Keratinocyte (primary cell): ENCODE measurements around the gene PTPN5. TPM values are rescaled to one million over a fixed set of nuclear protein-coding genes. Genes with fewer than 3 reads are reported as not detected.

Experiments
- DNase-seq: peaks from one replicate; pipeline ENCODE4 v3.0.0-alpha.2; 2011; ENCODE audit warnings: low read depth, missing footprints, low spot score
- FAIRE-seq: peaks from 2 replicates; lab custom pipeline; 2011; peaks lifted over from hg19 to GRCh38; lab: Jason Lieb, UNC
- H2AFZ ChIP-seq: 2 replicates; pipeline ENCODE4 v1.6.0; 2012; ENCODE audit warnings: low read length, control low read depth, inconsistent platforms; ENCODE audit not compliant: control insufficient read depth
- H3K27ac ChIP-seq: 2 replicates; pipeline ENCODE4 v1.5.1; 2011; ENCODE audit warnings: low read length; ENCODE audit not compliant: control insufficient read depth, insufficient read depth
- H3K27me3 ChIP-seq: 3 replicates; pipeline ENCODE4 v1.6.0; 2011; ENCODE audit warnings: low read length; ENCODE audit not compliant: control insufficient read depth, insufficient read depth; ENCODE audit errors: extremely low read depth
- H3K36me3 ChIP-seq, 2 experiments: 2 replicates in 1 of 2; 3 replicates in 1 of 2; pipeline ENCODE4 v1.5.1; 2011; ENCODE audit warnings: low read length in 2 of 2, mild to moderate bottlenecking in 1 of 2; ENCODE audit not compliant: control insufficient read depth in 2 of 2, insufficient read depth in 2 of 2; ENCODE audit errors: extremely low read depth in 1 of 2
- H3K4me1 ChIP-seq: 3 replicates; pipeline ENCODE4 v1.5.1; 2011; ENCODE audit warnings: low read length; ENCODE audit not compliant: control insufficient read depth, insufficient read depth; ENCODE audit errors: extremely low read depth
- H3K4me2 ChIP-seq: 3 replicates; pipeline ENCODE4 v1.6.0; 2011; ENCODE audit warnings: low read depth, low read length; ENCODE audit not compliant: control insufficient read depth, insufficient read depth; ENCODE audit errors: extremely low read depth
- H3K4me3 ChIP-seq, 3 experiments: fragments of 200-600 bp in 1 of 3; sonication (generic) in 1 of 3; 2 replicates in 2 of 3; 3 replicates in 1 of 3; pipeline ENCODE4 v1.5.1; 2011 to 2016; ENCODE audit warnings: low read length in 3 of 3, mild to moderate bottlenecking in 3 of 3, control low read depth in 2 of 3, inconsistent platforms in 1 of 3, low read depth in 1 of 3, mixed read lengths in 1 of 3, mixed run types in 1 of 3, moderate library complexity in 1 of 3; ENCODE audit not compliant: control insufficient read depth in 2 of 3, insufficient read depth in 2 of 3; ENCODE audit errors: extremely low read depth in 1 of 3
- H3K79me2 ChIP-seq: 2 replicates; pipeline ENCODE4 v1.6.0; 2012; ENCODE audit warnings: low read length; ENCODE audit not compliant: control insufficient read depth, insufficient read depth
- H3K9ac ChIP-seq: 3 replicates; pipeline ENCODE4 v1.6.0; 2011; ENCODE audit warnings: low read length; ENCODE audit not compliant: control insufficient read depth, insufficient read depth; ENCODE audit errors: extremely low read depth
- H3K9me1 ChIP-seq: 3 replicates; pipeline ENCODE4 v1.6.0; 2011; ENCODE audit warnings: low read length; ENCODE audit not compliant: control insufficient read depth, insufficient read depth; ENCODE audit errors: extremely low read depth
- H3K9me3 ChIP-seq: 2 replicates; pipeline ENCODE4 v1.5.1; 2012; ENCODE audit warnings: low read depth, low read length; ENCODE audit not compliant: control insufficient read depth
- H4K20me1 ChIP-seq: 3 replicates; pipeline ENCODE4 v1.6.0; 2011; ENCODE audit warnings: low read length; ENCODE audit not compliant: control insufficient read depth, insufficient read depth; ENCODE audit errors: extremely low read depth
- EZH2 ChIP-seq: IDR thresholded peaks from one replicate; pipeline ENCODE4 v1.6.1; 2012; ENCODE audit warnings: inconsistent platforms, mild to moderate bottlenecking, low read length, moderate library complexity
- dilution Hi-C: fragments of 300-500 bp; cut with MboI; formaldehyde crosslinking; loops from one replicate; pipeline ENCODE4 v1.7.0; 2020; ENCODE audit warnings: low sequenced_read_pairs; ENCODE audit not compliant: extremely low pct_ligation_motif_present
- polyA plus RNA-seq, 5 experiments: library from polyadenylated mRNA; depleted of rRNA in 3 of 5; stranded (reverse) in 3 of 5; stranded (forward) in 1 of 5; unstranded in 1 of 5; fragments of >200 nt; gene quantifications; 1 replicate in 1 of 5; 2 replicates in 3 of 5; 3 replicates in 1 of 5; pipeline versions ENCODE4 v1.2.1 to v1.2.3, GENCODE V29; 2011 to 2012; ENCODE audit warnings: missing spikeins in 2 of 5, low read depth in 1 of 5, low replicate concordance in 1 of 5
- TF ChIP-seq, protein P1 (sequence below), 3 experiments: IDR thresholded peaks in 1 of 3; conservative IDR thresholded peaks in 1 of 3; optimal IDR thresholded peaks in 1 of 3; 2 replicates in 2 of 3; 3 replicates in 1 of 3; pipeline versions ENCODE3 to v1.5.1; 2011; ENCODE audit warnings: low read length in 3 of 3, mild to moderate bottlenecking in 3 of 3, moderate library complexity in 2 of 3, control low read depth in 1 of 3, inconsistent platforms in 1 of 3; ENCODE audit not compliant: insufficient read depth in 2 of 3; ENCODE audit errors: extremely low read depth in 1 of 3

Gene PTPN5
- polyA plus RNA-seq, 1 donor (not counting 4 experiments of a cell fraction or from before 2014, with no cell fraction given), result not detected

- Histone ChIP-seq H3K79me2 (no peaks in the 10 kb centered on the region), H3K9me1 (no peaks in the 10 kb centered on the region), H3K9ac (no peak overlapping the region), H3K9me3 (no peaks in the 10 kb centered on the region), H2AFZ (no peak overlapping the region), H3K36me3 (no peaks in the 10 kb centered on the region), H4K20me1 (no peaks in the 10 kb centered on the region), H3K4me1 (peaks cover 13% of the 10 kb centered on the region), H3K27ac (no peak overlapping the region), H3K4me2 (no peak overlapping the region), H3K4me3 (no peak overlapping the region), H3K27me3 (no peaks in the 10 kb centered on the region)
- no peak for DNase-seq
- no peak for FAIRE-seq
- no peak for TF ChIP-seq EZH2
- TF ChIP-seq, protein P1, sequence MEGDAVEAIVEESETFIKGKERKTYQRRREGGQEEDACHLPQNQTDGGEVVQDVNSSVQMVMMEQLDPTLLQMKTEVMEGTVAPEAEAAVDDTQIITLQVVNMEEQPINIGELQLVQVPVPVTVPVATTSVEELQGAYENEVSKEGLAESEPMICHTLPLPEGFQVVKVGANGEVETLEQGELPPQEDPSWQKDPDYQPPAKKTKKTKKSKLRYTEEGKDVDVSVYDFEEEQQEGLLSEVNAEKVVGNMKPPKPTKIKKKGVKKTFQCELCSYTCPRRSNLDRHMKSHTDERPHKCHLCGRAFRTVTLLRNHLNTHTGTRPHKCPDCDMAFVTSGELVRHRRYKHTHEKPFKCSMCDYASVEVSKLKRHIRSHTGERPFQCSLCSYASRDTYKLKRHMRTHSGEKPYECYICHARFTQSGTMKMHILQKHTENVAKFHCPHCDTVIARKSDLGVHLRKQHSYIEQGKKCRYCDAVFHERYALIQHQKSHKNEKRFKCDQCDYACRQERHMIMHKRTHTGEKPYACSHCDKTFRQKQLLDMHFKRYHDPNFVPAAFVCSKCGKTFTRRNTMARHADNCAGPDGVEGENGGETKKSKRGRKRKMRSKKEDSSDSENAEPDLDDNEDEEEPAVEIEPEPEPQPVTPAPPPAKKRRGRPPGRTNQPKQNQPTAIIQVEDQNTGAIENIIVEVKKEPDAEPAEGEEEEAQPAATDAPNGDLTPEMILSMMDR (optimal IDR thresholded peaks at IDR 0.05 in 1 of 3, IDR thresholded peaks at IDR 0.05 in 1 of 3, conservative IDR thresholded peaks at IDR 0.05 in 1 of 3; ENCODE audit: extremely low read depth in 1 of 3, insufficient read depth in 2 of 3, low read length in 3 of 3), result peak in 1 of 3 experiments; percentile 7
- dilution Hi-C loops, result no loop called here
Measured at GRCh38 chr11:18761144-18761543, 30.5 kb downstream of the PTPN5 start.

DNA sequence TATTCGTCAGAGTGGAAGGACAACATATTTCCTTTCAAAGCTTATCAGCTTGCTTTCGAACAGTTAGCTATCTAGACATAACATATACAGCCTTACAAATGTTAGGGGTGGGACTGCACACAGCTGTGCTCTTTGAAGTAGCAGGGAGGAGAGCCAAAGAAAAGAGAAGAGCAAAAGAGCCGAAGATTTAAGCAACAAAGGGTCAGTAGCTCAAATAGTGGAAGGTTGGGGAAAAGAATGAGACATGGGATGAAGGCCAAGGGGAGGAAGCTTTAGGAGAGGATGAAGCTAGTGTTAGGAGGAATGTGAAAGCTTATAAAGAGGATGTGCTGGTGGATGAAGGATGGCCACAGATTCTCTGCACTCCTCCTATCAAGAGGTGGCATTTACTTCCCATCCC is 33.8 kb downstream of the PTPN5 start:
- H3K27ac ChIP-seq, result no peak overlapping the region

More for the DNA sequence above, 33.8 kb downstream of the PTPN5 start:
- DNase-seq (no peak), FAIRE-seq (no peak)
- Histone ChIP-seq H2AFZ (no peak overlapping the region), H3K9me3 (no peaks in the 10 kb centered on the region), H4K20me1 (no peaks in the 10 kb centered on the region), H3K9me1 (no peaks in the 10 kb centered on the region), H3K9ac (no peak overlapping the region), H3K4me2 (no peak overlapping the region), H3K79me2 (no peaks in the 10 kb centered on the region), H3K36me3 (no peaks in the 10 kb centered on the region), H3K27me3 (no peaks in the 10 kb centered on the region), H3K4me1 (no peaks in the 10 kb centered on the region), H3K4me3 (no peak overlapping the region)
- dilution Hi-C loops, result no loop called here
- TF ChIP-seq, protein P1 (optimal IDR thresholded peaks at IDR 0.05 in 1 of 3, IDR thresholded peaks at IDR 0.05 in 1 of 3, conservative IDR thresholded peaks at IDR 0.05 in 1 of 3; ENCODE audit: extremely low read depth in 1 of 3, insufficient read depth in 2 of 3, low read length in 3 of 3), result no peak
- TF ChIP-seq EZH2, result no peak
